SK-N-SH (cell line): ENCODE results near the gene ZHX3. TPM values are rescaled to one million over a fixed set of nuclear protein-coding genes. Genes with fewer than 3 reads are reported as not detected.

Experiments used
- CTCF ChIA-PET: fragments of 300-600, 350-600 bp; formaldehyde crosslinking; extraction: SDS; loops from one replicate; lab custom pipeline; 2021; lab: Yijun Ruan, JAX
- POLR2A ChIA-PET: fragments of 350-600 bp; sonication (Branson Sonifier 250); formaldehyde crosslinking; extraction: SDS; loops from one replicate; lab custom pipeline; 2020; ENCODE audit warnings: antibody characterized with exemption, inconsistent platforms; lab: Yijun Ruan, JAX
- DNase-seq: peaks from one replicate; pipeline ENCODE4 v3.0.0; 2012
- H2AFZ ChIP-seq: fragments of 200-600 bp; sonication (generic); 2 replicates; pipeline ENCODE4 v1.8.1; 2016; ENCODE audit warnings: antibody characterized with exemption, mild to moderate bottlenecking, low read depth
- H3F3A ChIP-seq: fragments of 200-600 bp; sonication (generic); replicated peaks from 2 replicates; pipeline ENCODE3; 2016; ENCODE audit warnings: antibody characterized with exemption, mild to moderate bottlenecking; ENCODE audit not compliant: insufficient read depth
- H3K27ac ChIP-seq, 2 experiments: fragments of 200-500 bp in 1 of 2; fragments of 200-600 bp in 1 of 2; sonication (Bioruptor generic) in 1 of 2; sonication (generic), shearing (Covaris generic) in 1 of 2; 2 replicates each; pipeline versions ENCODE4 v1.5.1 to v1.6.1; 2014 to 2016; ENCODE audit warnings: low read depth in 2 of 2, inconsistent platforms in 1 of 2, low read length in 1 of 2, mild to moderate bottlenecking in 1 of 2, mixed read lengths in 1 of 2
- H3K27me3 ChIP-seq: fragments of 200-600 bp; sonication (generic), shearing (Covaris generic); 2 replicates; pipeline ENCODE4 v1.6.1; 2016; ENCODE audit warnings: mixed run types; ENCODE audit not compliant: insufficient read depth
- H3K36me3 ChIP-seq, 2 experiments: fragments of 200-500 bp in 1 of 2; fragments of 200-600 bp in 1 of 2; sonication (Bioruptor generic) in 1 of 2; sonication (generic) in 1 of 2; replicated peaks in 1 of 2; 2 replicates each; pipeline versions ENCODE3 to v1.5.1; 2014 to 2016; ENCODE audit warnings: low read length in 1 of 2, mild to moderate bottlenecking in 1 of 2; ENCODE audit not compliant: insufficient read depth in 2 of 2, control insufficient read depth in 1 of 2
- H3K4me1 ChIP-seq, 2 experiments: fragments of 200-500 bp in 1 of 2; fragments of 200-600 bp in 1 of 2; sonication (Bioruptor generic) in 1 of 2; sonication (generic), shearing (Covaris generic) in 1 of 2; 2 replicates each; pipeline versions ENCODE4 v1.5.1 to v1.6.1; 2014 to 2016; ENCODE audit warnings: low read depth in 1 of 2, low read length in 1 of 2, mixed run types in 1 of 2; ENCODE audit not compliant: insufficient read depth in 2 of 2, control insufficient read depth in 1 of 2
- H3K4me2 ChIP-seq: fragments of 200-600 bp; sonication (generic), shearing (Covaris generic); 2 replicates; pipeline ENCODE4 v1.6.1; 2017; ENCODE audit warnings: mixed run types
- H3K4me3 ChIP-seq, 2 experiments: fragments of 200-500 bp in 1 of 2; fragments of 200-600 bp in 1 of 2; sonication (Bioruptor generic) in 1 of 2; sonication (generic), shearing (Covaris generic) in 1 of 2; 2 replicates each; pipeline versions ENCODE4 v1.5.1 to v1.8.1; 2014 to 2016; ENCODE audit warnings: low read depth in 2 of 2, inconsistent platforms in 1 of 2, low read length in 1 of 2, mild to moderate bottlenecking in 1 of 2, mixed read lengths in 1 of 2, moderate library complexity in 1 of 2
- H3K79me2 ChIP-seq: fragments of 200-600 bp; sonication (generic); 2 replicates; pipeline ENCODE4 v1.8.1; 2017; ENCODE audit warnings: mild to moderate bottlenecking; ENCODE audit not compliant: insufficient read depth
- H3K9ac ChIP-seq: fragments of 200-600 bp; sonication (generic); 2 replicates; pipeline ENCODE4 v1.6.1; 2017; ENCODE audit warnings: mixed run types
- H3K9me2 ChIP-seq: fragments of 200-600 bp; sonication (generic); 2 replicates; pipeline ENCODE4 v1.6.1; 2017; ENCODE audit warnings: mixed run types
- H3K9me3 ChIP-seq: fragments of 200-600 bp; sonication (generic); 2 replicates; pipeline ENCODE4 v1.6.1; 2017; ENCODE audit warnings: mixed run types, mild to moderate bottlenecking, moderate library complexity
- H4K20me1 ChIP-seq: fragments of 200-600 bp; sonication (generic); 2 replicates; pipeline ENCODE4 v1.6.1; 2017; ENCODE audit warnings: mild to moderate bottlenecking, mixed run types; ENCODE audit not compliant: insufficient read depth
- CHD2 ChIP-seq: fragments of 150-350 bp; IDR thresholded peaks from 2 replicates; pipeline ENCODE4 v1.6.1; 2018; ENCODE audit warnings: low read length; ENCODE audit not compliant: partially characterized antibody
- ELF1 ChIP-seq: IDR thresholded peaks from 2 replicates; pipeline ENCODE4 v1.4.0; 2012
- EP300 ChIP-seq, 2 experiments: IDR thresholded peaks; 2 replicates each; pipeline versions ENCODE4 v1.4.0 to v1.6.1; 2012; ENCODE audit warnings: borderline replicate concordance in 1 of 2, low read depth in 1 of 2, low read length in 1 of 2
- FOXJ3 ChIP-seq: sonication (generic); formaldehyde crosslinking; IDR thresholded peaks from 2 replicates; pipeline ENCODE4 v1.5.1; 2020; ENCODE audit warnings: mild to moderate bottlenecking, missing genetic modification reagents
- FOXM1 ChIP-seq: IDR thresholded peaks from 2 replicates; pipeline ENCODE4 v1.4.0; 2012; ENCODE audit warnings: low read depth, mild to moderate bottlenecking
- GABPA ChIP-seq: IDR thresholded peaks from 2 replicates; pipeline ENCODE4 v1.4.0; 2012; ENCODE audit warnings: low read depth, mild to moderate bottlenecking
- GATA2 ChIP-seq: sonication (generic); formaldehyde crosslinking; IDR thresholded peaks from 2 replicates; pipeline ENCODE4 v1.5.0; 2020; ENCODE audit warnings: mild to moderate bottlenecking, missing genetic modification reagents
- MEF2A ChIP-seq: IDR thresholded peaks from 2 replicates; pipeline ENCODE4 v1.4.0; 2012; ENCODE audit warnings: low read depth, borderline replicate concordance
- MXI1 ChIP-seq: IDR thresholded peaks from 2 replicates; pipeline ENCODE4 v1.6.1; 2012; ENCODE audit warnings: mild to moderate bottlenecking, low read depth, low read length, improper control_type of control experiment
- POLR2AphosphoS5 ChIP-seq: IDR thresholded peaks from 2 replicates; pipeline ENCODE4 v1.6.1; 2012; ENCODE audit warnings: low read depth, low read length
- RAD21 ChIP-seq: IDR thresholded peaks from 2 replicates; pipeline ENCODE4 v1.6.1; 2012; ENCODE audit warnings: mild to moderate bottlenecking, low read length
- RFX5 ChIP-seq: IDR thresholded peaks from 2 replicates; pipeline ENCODE4 v1.6.1; 2012; ENCODE audit warnings: mild to moderate bottlenecking, improper control_type of control experiment, low read length
- RXRA ChIP-seq: IDR thresholded peaks from 2 replicates; pipeline ENCODE4 v1.4.0; 2012; ENCODE audit warnings: low read depth, mild to moderate bottlenecking, borderline replicate concordance
- SIN3A ChIP-seq: IDR thresholded peaks from 2 replicates; pipeline ENCODE4 v1.6.1; 2012; ENCODE audit warnings: low read depth, mild to moderate bottlenecking, low read length, moderate library complexity, borderline replicate concordance
- SMC3 ChIP-seq: IDR thresholded peaks from 2 replicates; pipeline ENCODE4 v1.6.1; 2012; ENCODE audit warnings: low read depth, low read length, improper control_type of control experiment
- TEAD4 ChIP-seq: IDR thresholded peaks from 2 replicates; pipeline ENCODE4 v1.4.0; 2012; ENCODE audit warnings: mild to moderate bottlenecking, borderline replicate concordance; ENCODE audit not compliant: insufficient read depth
- YY1 ChIP-seq: IDR thresholded peaks from 2 replicates; pipeline ENCODE4 v1.4.0; 2012; ENCODE audit warnings: low read depth, mild to moderate bottlenecking
- WGBS: methylation state at CpG from one replicate; pipeline ENCODE4 v1.1.6; 2017; ENCODE audit warnings: low lambda C conversion rate; 5-methylcytosine and 5-hydroxymethylcytosine counted together
- polyA plus RNA-seq, 3 experiments: library from polyadenylated mRNA; depleted of rRNA; stranded (reverse); fragments of >200 nt; gene quantifications; 2 replicates each; pipeline ENCODE4 v1.2.3, GENCODE V29; 2012
- TF ChIP-seq, protein P1 (sequence below): fragments of 150-350 bp; IDR thresholded peaks from 2 replicates; pipeline ENCODE4 v1.6.1; 2016; ENCODE audit warnings: mild to moderate bottlenecking, low read depth, low read length
- TF ChIP-seq, protein P2 (sequence below): IDR thresholded peaks from 2 replicates; pipeline ENCODE4 v1.4.0; 2012; ENCODE audit warnings: low read depth, borderline replicate concordance
- TF ChIP-seq, protein P3 (sequence below): IDR thresholded peaks from 2 replicates; pipeline ENCODE4 v1.4.0; 2012; ENCODE audit warnings: low read depth
- TF ChIP-seq, protein P4 (sequence below): fragments of 150-350 bp; IDR thresholded peaks from 2 replicates; pipeline ENCODE4 v1.6.1; 2017; ENCODE audit warnings: antibody characterized with exemption, low read length, low read depth, borderline replicate concordance
- TF ChIP-seq, protein P5 (sequence below): IDR thresholded peaks from 2 replicates; pipeline ENCODE4 v1.6.1; 2012; ENCODE audit warnings: mild to moderate bottlenecking, low read depth, low read length, moderate library complexity

The ZHX3 gene
- polyA plus RNA-seq, 1 of the 3 experiments (the other 2 are of a cell fraction) = 6.0 TPM

DNA sequence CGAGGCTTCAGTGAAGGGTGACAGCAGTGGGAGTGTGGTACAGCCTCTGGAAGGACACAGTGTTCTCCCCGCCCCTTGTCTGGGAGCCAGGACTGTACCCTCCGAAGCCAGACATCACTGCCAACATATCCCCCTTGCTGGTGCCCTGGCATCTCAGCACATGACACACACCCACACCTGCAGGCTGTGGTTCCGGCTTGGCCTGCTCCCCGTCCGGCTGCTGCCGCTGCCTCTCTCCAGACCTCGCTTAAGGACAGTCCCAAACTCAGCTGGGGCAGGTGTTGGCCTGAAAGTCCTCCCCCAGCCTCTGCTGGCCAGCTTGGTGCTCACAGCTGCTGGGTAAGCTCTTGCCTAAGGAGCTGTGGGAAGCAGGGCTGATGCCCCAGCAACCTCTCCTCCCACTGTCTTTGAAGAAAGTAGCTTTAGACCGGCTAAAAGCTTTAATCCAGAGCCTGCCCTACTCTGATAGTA is 42.0 kb upstream of the ZHX3 start (continued):
- TF ChIP-seq, protein P1, sequence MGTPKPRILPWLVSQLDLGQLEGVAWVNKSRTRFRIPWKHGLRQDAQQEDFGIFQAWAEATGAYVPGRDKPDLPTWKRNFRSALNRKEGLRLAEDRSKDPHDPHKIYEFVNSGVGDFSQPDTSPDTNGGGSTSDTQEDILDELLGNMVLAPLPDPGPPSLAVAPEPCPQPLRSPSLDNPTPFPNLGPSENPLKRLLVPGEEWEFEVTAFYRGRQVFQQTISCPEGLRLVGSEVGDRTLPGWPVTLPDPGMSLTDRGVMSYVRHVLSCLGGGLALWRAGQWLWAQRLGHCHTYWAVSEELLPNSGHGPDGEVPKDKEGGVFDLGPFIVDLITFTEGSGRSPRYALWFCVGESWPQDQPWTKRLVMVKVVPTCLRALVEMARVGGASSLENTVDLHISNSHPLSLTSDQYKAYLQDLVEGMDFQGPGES = no peak
- TF ChIP-seq RAD21 (no peak), FOXM1 (no peak), POLR2AphosphoS5 (no peak), TEAD4 (no peak), MEF2A (no peak), SIN3A (no peak), FOXJ3 (CRISPR knock-in tag) (no peak)
- TF ChIP-seq, all 33 proteins: peak for 0

DNA sequence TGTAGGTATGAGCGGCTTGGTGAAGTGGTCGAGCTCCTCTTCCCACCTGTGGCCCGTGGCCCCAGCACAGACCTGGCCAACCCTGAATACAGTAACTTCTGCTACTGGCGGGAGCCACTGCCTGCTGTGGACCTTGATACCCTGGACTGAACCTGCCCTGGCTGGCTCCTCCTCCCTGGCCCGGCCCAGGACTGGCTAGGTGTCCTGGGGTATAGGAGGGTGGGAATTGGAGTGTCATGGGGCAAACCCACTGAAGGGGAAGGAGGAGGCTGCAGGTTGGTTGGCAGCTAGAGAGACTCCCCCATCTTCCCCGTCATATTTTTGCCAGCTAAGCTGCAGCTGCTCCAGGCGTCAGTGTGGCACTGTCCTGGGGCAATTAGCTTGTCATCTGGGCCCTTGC is 41.2 kb upstream of the ZHX3 start:
- ChIA-PET POLR2A (no interaction called here), CTCF (interaction anchor here (0.6 to 8.1 kb wide), 5 partner anchors 19 to 390 kb away, joined by 3 to 55 read pairs (median 3); partner anchors contain the start of gene LPIN3)
- Histone ChIP-seq H3K4me2 (no peak overlapping the region), H3K4me1 (peaks cover 0 to 13% of the 10 kb centered on the region in 2 experiments; a peak in 1 of 4 replicates), H3K36me3 (no peaks in the 10 kb centered on the region), H4K20me1 (no peaks in the 10 kb centered on the region), H2AFZ (no peak overlapping the region), H3K27ac (no peak overlapping the region), H3K4me3 (no peak overlapping the region), H3K9ac (no peak overlapping the region), H3K79me2 (no peaks in the 10 kb centered on the region), H3K9me2 (no peaks in the 10 kb centered on the region), H3K9me3 (no peaks in the 10 kb centered on the region), H3K27me3 (no peaks in the 10 kb centered on the region), H3F3A (no peaks in the 10 kb centered on the region)
- no peak for DNase-seq
- TF ChIP-seq, protein P2, sequence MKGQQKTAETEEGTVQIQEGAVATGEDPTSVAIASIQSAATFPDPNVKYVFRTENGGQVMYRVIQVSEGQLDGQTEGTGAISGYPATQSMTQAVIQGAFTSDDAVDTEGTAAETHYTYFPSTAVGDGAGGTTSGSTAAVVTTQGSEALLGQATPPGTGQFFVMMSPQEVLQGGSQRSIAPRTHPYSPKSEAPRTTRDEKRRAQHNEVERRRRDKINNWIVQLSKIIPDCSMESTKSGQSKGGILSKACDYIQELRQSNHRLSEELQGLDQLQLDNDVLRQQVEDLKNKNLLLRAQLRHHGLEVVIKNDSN = no peak
- TF ChIP-seq MEF2A (no peak), POLR2AphosphoS5 (no peak), RXRA (no peak), RFX5 (no peak), FOXJ3 (CRISPR knock-in tag) (no peak), SIN3A (no peak), SMC3 (no peak), GATA2 (CRISPR knock-in tag) (no peak), ELF1 (no peak), MXI1 (no peak), FOXM1 (no peak), CHD2 (no peak), YY1 (no peak), GABPA (no peak), EP300 (IDR thresholded peaks at IDR 0.05; ENCODE audit: borderline replicate concordance in 1 of 2, low read depth in 1 of 2, low read length in 1 of 2) (no peak)
- TF ChIP-seq, protein P3, sequence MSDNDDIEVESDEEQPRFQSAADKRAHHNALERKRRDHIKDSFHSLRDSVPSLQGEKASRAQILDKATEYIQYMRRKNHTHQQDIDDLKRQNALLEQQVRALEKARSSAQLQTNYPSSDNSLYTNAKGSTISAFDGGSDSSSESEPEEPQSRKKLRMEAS = no peak
- TF ChIP-seq, protein P4, sequence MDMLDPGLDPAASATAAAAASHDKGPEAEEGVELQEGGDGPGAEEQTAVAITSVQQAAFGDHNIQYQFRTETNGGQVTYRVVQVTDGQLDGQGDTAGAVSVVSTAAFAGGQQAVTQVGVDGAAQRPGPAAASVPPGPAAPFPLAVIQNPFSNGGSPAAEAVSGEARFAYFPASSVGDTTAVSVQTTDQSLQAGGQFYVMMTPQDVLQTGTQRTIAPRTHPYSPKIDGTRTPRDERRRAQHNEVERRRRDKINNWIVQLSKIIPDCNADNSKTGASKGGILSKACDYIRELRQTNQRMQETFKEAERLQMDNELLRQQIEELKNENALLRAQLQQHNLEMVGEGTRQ = no peak
- TF ChIP-seq, protein P5, sequence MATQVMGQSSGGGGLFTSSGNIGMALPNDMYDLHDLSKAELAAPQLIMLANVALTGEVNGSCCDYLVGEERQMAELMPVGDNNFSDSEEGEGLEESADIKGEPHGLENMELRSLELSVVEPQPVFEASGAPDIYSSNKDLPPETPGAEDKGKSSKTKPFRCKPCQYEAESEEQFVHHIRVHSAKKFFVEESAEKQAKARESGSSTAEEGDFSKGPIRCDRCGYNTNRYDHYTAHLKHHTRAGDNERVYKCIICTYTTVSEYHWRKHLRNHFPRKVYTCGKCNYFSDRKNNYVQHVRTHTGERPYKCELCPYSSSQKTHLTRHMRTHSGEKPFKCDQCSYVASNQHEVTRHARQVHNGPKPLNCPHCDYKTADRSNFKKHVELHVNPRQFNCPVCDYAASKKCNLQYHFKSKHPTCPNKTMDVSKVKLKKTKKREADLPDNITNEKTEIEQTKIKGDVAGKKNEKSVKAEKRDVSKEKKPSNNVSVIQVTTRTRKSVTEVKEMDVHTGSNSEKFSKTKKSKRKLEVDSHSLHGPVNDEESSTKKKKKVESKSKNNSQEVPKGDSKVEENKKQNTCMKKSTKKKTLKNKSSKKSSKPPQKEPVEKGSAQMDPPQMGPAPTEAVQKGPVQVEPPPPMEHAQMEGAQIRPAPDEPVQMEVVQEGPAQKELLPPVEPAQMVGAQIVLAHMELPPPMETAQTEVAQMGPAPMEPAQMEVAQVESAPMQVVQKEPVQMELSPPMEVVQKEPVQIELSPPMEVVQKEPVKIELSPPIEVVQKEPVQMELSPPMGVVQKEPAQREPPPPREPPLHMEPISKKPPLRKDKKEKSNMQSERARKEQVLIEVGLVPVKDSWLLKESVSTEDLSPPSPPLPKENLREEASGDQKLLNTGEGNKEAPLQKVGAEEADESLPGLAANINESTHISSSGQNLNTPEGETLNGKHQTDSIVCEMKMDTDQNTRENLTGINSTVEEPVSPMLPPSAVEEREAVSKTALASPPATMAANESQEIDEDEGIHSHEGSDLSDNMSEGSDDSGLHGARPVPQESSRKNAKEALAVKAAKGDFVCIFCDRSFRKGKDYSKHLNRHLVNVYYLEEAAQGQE = no peak
- 61% methylated on average over 5 of the region's 7 CpGs for WGBS
